Mucosa of gallbladder (tissue), 1 donor: ENCODE results near the gene ESR2. TPM values are rescaled to one million over a fixed set of nuclear protein-coding genes. Genes with fewer than 3 reads are reported as not detected.
"Not testable (repeated sequence)": the region's sequence is repeated elsewhere in the genome, so short reads cannot be mapped to it uniquely, and the experiment has no call there.

Experiments used
- DNase-seq: peaks from one replicate; pipeline ENCODE4 v3.0.0-alpha.2; 2020; ENCODE audit warnings: low spot score
- total RNA-seq: library from RNA; stranded (reverse); gene quantifications from one replicate; pipeline ENCODE4 v1.2.1, GENCODE V29; 2021
- donor health status: DM: no; HTN: no; CAD: no.

ESR2 gene
- total RNA-seq, 1 donor from 2014 or later = 0.26 TPM

DNA sequence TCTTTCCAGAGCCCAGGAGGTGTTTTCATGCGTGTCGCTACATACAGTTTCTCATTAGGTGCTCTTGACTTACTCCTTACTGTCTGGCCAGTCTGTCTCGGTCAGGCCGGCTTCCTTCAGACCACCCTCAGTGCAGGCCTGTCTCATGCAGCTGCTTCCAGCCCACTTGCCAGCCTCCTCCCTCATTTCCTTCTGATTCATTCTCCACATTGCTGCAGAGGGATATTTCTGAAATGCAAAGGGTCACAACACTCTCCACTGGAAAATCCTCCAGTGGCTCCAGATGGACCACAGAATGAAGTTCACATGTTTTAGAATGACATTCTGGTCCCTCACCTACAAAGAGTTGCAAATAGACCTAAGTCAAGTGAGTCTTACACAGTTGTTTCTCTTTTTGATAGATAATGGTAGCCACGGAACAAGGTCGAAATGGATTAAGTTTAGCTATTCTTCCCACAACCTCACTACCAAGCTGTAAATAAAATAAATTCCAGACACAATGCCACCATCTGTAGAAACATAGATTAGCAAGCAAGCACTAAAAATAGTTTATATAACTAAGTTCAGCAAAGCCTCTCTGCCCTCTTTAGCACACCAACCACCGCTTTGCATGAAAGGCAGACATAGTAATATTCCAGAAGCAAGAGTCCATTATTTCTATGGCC is 146.9 kb downstream of the ESR2 start:
- DNase-seq = no peak

DNA sequence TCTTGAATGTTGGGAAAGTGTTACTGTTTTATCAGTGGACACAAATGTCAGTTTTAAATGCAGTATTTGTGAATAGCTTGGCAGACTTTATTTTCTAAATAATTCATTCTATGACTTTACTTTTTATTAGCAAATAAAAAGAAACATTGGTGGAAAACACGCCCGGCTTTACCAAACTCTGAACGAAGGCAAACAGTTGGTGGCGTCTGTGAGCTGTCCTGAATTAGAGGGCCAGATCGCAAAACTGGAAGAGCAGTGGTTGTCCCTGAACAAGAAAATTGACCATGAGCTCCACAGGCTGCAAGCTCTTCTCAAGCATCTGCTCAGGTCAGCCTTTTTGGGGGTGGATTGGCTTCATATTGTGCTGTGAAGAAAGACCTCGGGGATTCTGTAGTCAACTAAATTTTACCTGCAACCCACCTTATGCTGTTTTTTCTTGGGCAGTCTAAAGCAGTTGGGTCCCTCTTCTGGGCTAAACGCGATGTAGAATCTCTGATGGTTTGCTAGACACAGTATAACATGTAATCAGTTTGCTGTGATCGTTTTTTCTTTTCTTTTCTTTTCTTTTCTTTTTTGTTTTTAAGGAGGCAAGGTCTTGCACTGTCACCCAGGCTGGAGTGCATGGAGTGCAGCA is 156.4 kb downstream of the ESR2 start:
- DNase-seq = no peak

- no peak for DNase-seq
Observed at GRCh38 chr14:64126548-64126947, 167.6 kb downstream of the ESR2 start.

GRCh38 chr14:64125270-64125669 is 168.9 kb downstream of the ESR2 start:
- DNase-seq = no peak

- no peak for DNase-seq
Observed at GRCh38 chr14:64123241-64123822, 170.8 kb downstream of the ESR2 start.

DNA sequence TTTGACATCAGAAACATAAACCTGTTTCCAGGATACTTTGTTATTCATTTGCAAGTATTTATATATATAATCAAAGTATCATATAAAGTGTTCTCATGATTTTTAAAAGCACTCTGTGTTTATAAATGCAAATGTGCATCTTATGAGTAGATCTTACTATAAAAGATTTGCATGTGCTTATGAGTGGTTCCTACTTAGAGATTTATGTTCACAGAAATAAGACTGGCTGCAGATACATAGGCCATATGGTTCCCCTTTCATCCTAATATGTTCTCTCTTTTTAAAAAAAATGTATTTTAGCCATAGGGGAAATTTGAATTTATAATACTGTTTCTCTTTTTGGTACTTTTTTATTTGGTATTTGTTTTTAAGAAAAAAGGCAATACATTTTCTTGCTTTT is 174.2 kb downstream of the ESR2 start:
- DNase-seq = no peak

GRCh38 chr14:64119500-64119899 is 174.7 kb downstream of the ESR2 start:
- no peak for DNase-seq

- DNase-seq = no peak
Observed at GRCh38 chr14:64118892-64119291, 175.3 kb downstream of the ESR2 start.

- not testable (repeated sequence) for DNase-seq
Observed at GRCh38 chr14:64118403-64118742, 175.8 kb downstream of the ESR2 start.

DNA sequence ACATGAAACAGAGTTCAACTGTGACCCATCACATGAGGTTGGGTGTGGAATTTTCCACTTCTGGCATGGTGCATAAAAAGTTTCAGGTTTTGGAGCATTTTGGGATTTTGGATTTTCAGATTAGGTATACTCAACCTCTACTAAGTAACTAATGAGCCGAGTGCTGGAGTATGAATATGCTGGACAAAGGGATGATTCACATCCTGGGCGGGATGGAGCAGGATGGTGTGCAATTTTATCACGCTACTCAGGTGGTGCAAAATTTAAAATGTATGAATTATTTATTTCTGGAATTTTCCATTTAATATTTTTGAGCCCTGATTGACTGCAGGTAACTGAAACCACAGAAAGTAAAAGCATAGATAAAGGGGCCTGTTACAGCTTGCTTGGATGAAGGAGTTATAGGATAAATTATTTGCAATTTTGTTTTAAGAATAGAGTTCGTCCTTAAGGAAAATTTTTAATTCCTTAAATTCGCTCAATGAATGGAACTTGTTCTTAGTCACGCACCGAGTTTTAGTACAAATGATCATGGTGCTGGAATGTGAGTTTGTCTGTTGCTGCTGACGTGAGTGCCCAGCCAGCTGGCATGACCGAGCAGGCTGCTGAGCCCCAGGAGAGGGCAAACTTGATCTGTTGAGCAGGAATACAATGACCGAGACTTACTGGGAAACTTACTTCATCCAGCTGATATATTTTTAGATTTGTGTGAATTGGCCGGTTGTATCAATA is 176.3 kb downstream of the ESR2 start:
- peak; percentile 22 for DNase-seq

DNA sequence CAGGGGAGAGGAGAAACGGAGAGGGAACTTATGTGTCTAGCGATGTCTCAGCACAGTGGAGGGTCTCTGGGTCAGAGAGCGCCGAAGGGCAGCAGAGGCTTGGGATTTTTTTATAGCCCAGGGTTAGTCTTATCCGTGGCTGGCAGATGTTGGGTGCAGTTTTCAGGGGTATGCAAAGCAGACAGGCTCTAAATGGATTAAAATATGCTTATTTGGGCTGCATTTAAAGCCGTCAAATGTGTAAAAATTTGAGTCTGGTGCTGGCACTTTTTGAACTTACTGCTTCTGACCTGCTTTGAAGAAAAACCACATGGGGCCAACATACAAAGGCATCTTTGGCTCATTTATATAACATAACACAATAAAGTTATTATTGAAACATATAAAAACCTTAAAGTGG is 178.8 kb downstream of the ESR2 start:
- no peak for DNase-seq

DNA sequence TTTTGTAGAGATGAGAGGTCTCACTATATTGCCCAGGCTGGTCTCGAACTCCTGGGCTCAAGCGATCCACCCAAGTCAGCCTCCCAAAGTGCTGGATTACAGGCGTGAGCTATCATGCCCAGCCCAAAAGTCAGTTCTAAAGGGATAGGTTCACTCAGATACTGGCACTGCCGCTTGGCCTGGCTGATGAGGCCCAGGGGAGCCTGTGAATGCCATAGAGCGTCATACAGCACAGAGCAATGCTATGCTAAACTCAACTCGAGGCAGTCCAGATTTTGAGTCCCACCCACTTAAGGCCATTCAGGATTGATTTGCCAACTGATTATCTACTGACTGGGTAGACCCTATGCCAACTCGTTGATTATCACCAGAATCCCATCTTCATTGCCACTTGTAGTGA is 179.4 kb downstream of the ESR2 start:
- DNase-seq = no peak

DNA sequence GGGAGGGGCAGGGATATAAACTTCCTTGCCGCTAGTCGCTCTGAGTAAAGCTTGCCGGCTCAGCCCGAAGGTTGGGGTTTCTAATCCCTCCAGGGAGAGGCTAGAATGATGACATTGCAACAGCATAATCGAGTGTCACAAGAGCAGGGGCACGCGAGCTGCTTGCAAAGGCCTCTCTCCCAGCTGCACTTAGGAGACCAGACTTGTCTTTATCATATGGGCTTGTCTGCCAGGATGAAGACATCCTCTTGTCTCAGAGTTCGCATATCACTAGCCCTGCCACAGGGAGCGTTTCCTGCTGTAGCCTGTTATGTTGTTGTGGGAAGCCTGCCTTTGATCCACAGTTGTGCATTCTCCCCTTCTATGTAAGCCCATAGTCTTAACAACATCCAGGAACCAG is 180.0 kb downstream of the ESR2 start:
- no peak for DNase-seq

DNA sequence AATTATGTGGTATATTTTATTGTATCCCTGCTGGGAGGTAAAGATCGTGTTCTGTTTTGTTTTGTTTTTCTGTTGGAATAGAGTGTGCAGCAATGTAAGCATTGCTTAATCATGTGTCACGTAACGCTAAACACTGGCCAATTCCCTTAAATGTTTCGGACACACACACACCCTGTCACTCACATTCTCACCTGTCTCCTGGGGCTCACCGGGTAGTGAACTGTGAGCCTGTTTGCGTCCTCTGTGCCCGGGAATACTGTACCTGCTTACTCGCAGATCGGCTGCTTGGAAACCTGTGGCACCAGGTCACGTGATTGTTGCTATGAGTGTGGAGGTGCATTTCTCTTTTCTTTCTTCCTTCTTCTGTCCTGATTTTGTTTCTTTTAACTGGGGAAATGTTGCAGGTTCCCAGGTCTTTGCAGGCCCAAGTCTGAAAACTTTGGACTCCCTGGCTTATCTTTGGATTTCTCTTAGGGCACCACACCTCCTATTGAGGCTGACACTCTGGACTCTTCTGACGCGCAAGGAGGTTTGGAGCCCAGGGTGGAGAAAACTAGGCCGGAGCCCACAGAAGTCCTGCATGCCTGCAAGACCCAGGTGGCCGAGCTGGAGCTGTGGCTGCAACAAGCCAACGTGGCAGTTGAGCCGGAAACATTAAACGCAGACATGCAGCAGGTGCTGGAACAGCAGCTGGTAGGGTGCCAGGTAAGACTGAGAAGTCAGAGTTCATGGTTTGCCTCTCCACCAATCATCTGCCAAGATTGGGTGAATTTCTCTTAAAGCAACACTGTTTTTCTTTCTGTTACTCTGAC is 181.1 kb downstream of the ESR2 start:
- peak; percentile 50 for DNase-seq

DNA sequence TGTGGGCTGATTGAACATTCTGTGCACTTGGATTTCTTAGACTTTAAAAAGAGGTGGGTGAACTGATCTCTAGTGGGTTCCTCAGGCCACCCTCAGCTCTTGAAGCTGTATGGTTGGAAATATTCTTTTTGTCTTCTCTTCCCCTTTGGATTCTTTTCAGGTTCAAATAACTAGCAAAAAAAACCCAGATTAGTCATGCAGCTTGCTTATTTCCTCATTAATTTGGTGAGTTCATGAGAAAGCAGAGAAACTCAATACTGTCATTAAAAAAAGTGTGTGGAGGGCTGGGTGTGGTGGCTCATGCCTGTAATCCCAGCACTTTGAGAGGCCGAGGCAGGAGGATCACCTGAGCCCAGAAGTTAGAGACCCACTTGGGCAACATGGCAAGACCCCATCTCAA is 183.4 kb downstream of the ESR2 start:
- no peak for DNase-seq

GRCh38 chr14:64109819-64110554 is 184.2 kb downstream of the ESR2 start:
- DNase-seq = no peak

DNA sequence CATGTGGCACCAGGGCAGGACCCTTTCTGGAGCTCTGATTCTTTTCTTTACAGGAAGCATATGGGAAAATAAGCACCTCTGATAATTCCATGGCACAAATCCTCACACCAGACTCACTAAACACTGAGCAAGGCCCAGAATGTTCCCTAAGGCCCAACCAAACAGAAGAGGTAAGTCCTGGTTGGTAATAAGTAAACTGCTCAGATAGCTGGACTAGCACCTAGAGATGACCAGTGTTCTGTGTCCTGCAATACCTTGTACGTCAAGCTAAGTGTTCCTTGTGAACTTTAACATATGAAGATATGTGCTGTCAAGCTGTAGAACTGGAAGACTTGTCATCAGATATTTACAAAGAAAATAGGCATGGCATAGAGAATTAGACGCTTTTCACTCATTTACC is 186.7 kb downstream of the ESR2 start:
- no peak for DNase-seq

- DNase-seq = no peak
Observed at GRCh38 chr14:64098120-64098519, 196.1 kb downstream of the ESR2 start.

GRCh38 chr14:64095620-64096019 is 198.6 kb downstream of the ESR2 start:
- no peak for DNase-seq

- no peak for DNase-seq
Observed at GRCh38 chr14:64092940-64093339, 201.2 kb downstream of the ESR2 start.

- no peak for DNase-seq
Observed at GRCh38 chr14:64092338-64092737, 201.8 kb downstream of the ESR2 start.
